Left kidney (tissue), 2 donors: ENCODE results near the gene ITPKC. TPM values are rescaled to one million over a fixed set of nuclear protein-coding genes. Genes with fewer than 3 reads are reported as not detected.
"Not testable (repeated sequence)": the region's sequence is repeated elsewhere in the genome, so short reads cannot be mapped to it uniquely, and the experiment has no call there.

Experiments
- DNase-seq: peaks from one replicate; pipeline ENCODE4 v3.0.0-alpha.2; 2013
- polyA plus RNA-seq: library from polyadenylated mRNA; unstranded; fragments of 120-200 nt; gene quantifications from one replicate; pipeline ENCODE4 v1.2.1, GENCODE V29; 2013; ENCODE audit not compliant: insufficient read length

Gene ITPKC
- polyA plus RNA-seq, 1 donor, result 11.5 TPM

- no peak for DNase-seq
Observed at GRCh38 chr19:40763526-40763925, 46.6 kb downstream of the ITPKC start.

DNA sequence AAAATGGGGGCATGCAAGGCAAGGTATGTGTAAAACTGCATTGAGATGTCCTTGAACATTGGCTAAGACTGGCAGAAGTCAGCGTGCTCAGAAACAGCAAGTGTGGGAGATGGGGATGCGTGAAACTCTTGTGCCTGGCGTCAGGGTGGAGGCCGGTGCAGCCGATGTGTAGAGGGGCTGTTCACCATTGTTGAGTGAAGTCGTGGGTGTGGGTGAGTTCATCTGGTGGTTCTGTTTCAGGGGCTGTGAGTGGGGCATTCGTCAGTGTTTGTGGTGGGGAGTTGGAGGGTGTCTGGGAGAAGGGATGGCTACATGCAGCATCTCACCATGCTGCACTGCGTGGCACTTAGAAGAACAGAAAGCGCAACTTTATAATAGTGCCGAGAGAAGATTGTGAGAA, 47.1 kb downstream of the ITPKC start:
- DNase-seq, result no peak

DNA sequence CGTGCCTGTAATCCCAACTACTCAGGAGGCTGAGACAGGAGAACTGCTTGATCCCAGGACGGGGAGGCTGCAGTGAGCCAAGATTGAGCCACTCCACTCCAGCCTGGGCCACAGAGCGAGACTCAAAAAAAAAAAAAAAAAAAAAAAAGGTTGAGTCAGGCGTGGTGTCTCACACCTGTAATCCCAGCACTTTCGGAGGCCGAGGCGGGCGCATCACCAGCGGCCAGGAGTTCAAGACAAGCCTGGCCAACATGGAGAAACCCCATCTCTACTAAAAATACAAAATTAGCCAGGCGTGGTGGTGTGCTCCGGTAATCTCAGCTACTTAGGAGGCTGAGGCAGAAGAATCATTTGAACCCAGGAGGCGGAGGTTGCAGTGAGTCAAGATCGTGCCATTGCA, 49.5 kb downstream of the ITPKC start:
- not testable (repeated sequence) for DNase-seq

DNA sequence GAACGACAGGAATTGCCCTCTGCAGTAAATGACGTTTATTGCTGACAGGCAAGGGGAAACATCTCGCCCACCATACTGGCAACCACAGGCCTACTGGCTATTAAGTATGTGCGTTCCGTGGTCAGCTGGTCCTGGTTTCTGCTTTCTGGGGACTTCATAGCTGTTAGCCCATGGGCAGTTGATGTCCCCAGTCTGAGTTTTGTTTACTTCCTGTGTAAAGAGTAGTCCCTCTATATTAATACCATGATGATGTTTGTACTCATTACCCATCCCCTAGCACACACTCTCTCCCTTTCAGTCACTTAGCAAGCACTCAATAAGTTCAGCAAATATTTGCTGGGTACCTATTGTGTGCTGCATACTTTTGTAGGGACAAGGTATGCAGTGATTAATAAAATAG, 52.0 kb downstream of the ITPKC start:
- no peak for DNase-seq

GRCh38 chr19:40771101-40771862, 54.4 kb downstream of the ITPKC start:
- not testable (repeated sequence) for DNase-seq

- no peak for DNase-seq
Observed at GRCh38 chr19:40774916-40775631, 58.2 kb downstream of the ITPKC start, which contains the start of gene MIA. TSS of gene MIA (plus strand) at chr19:40775521. CDS start at chr19:40775543, 22 bp downstream.

DNA sequence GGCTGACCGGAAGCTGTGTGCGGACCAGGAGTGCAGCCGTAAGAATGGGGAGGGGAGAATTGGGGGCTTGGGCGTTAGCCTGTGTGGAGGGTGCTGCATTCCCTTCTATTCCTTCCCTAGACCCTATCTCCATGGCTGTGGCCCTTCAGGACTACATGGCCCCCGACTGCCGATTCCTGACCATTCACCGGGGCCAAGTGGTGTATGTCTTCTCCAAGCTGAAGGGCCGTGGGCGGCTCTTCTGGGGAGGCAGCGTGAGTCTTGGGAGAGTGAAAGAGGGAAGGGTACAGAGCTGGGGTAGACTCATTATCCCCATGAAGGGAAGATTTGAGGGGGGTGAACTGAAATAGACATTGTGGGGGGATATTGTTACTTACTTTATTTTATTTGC, 58.7 kb downstream of the ITPKC start:
- no peak for DNase-seq

DNA sequence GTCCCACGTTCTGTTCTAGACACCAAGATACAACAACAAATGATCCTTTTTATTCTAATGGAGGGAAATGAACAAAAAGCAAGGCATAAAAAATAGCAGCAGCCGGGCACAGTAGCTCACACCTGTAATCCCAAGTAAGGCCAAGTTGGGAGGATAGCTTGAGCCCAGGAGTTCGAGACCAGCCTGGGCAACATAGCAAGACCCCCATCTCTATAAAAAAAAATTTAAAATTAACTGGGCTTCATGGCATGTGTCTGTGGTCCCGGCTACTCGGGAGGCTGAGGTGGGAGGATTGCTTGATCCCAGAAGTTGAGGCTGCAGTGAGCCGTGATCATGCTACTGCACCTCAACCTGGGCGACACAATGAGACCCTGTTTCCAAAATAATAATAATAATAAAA, 59.5 kb downstream of the ITPKC start:
- DNase-seq, result no peak

DNA sequence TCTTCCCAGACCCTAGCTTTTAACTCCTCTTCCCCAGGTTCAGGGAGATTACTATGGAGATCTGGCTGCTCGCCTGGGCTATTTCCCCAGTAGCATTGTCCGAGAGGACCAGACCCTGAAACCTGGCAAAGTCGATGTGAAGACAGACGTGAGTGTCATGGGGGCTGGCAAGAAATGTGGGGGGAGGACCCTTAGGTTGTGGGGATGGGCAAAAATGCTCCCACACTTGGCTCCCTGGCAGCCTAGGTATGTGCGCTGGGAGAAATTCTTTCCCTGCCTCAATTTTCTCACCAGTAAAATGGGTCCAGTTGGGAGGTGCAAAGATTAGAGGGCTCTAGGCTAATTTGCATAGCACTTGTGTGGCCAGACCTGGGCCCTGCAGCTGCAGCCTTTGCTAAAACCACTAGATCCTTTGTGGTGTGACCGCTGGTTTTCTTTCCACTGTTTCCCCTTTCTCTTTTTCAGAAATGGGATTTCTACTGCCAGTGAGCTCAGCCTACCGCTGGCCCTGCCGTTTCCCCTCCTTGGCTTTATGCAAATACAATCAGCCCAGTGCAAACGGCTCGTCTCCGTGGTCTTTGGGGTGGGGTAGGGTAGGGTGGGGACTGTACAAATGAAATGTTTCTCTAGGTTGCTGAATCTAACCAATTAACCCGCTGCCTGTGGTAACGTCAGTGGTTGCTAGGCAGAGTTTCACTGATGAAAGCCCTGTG, 60.2 kb downstream of the ITPKC start:
- peak; percentile 95 for DNase-seq

DNA sequence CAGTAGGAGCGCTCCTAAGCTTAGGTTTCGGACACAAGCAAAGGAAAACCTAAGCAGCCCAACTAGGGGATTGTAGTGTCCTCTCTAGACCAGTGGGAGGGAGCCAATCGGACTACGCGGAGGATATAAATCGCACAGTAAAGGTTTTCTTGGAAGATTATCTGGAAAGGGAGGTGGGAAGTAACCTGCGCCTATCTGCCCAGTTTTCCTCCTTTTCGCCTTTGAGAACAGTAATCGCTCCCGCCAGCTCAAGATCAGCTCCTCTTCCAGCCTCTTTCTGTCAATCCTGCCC, 60.7 kb downstream of the ITPKC start:
- DNase-seq, result no peak

DNA sequence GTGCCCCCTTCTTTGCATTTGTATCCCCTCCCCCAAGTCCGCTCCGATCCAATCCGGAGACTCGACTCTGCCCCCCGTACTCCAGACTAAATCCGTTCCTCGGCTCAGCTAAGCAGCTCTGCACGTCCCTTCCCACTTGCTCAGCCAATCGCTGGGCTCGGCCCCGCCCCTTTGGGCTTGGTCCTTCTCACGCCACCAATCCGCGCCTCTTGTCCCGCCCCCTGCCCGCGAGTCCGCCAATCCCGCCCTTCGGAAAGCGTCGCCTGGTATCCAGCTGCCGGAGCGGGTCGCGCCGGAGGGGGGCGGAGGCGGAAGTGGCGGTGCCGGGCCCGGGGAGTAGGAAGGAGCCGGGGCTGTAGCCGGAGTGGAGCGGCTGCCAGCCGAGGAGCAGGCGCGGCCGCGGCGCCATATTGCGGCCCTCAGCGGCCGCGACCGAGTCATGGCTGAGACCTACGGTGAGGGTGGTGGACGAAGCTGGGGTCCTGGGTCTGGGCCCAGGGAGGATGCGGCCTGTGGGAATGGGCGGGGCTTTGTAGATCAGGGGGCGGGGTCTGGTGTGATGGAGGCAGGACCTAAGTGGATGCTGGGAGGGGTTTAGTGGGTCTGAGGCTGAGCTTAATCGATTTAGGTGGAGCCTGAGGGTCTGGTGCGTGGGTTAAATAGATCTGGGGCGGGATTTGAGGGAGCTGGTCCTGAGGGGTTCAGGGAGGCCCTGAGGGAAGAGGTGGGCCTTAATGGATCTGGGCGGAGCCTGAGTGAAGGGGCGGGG, 61.2 kb downstream of the ITPKC start, which contains the start of gene RAB4B:
TSS of gene RAB4B (plus strand) at position 311 of the 769 bp plus-strand sequence. CDS start at position 440, 129 bp downstream.
- peak; percentile 100 for DNase-seq

GRCh38 chr19:40778706-40779284, 61.9 kb downstream of the ITPKC start:
- no peak for DNase-seq

DNA sequence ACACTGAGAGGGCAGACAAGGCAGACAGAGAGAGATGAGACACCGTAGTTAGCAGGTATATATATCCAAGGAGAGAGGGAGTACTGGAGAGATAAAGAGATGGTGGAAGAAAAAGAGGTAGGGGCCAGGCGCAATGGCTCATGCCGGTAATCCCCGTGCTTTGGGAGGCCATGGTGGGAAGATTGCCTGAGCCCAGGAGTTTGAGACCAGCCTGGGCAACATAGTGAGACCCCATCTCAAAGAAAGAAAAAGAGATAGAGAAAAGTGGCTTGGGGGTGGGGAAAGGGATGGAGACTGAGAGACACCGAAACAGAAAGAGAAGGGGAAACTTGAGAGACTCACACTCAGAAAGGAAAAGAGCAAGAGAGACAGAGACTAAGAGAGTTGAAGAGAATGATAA, 63.7 kb downstream of the ITPKC start:
- no peak for DNase-seq

DNA sequence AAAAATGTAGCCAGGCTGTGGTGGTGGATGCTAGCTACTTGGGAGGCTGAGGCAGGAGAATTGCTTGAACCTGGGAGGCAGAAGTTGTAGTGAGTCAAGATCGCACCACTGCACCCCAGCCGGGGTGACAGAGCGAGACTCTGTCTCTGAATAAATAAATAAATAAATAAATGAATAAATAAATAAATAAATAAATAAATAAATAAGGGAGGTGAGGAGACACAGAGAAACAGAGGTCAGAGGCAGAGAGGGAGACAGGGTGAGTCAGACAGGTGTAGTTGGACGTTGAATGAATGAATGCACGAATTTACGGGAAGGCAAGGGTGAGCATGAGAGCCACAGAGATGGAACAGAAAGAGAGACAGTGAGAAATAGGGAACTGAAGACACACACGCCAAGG, 64.2 kb downstream of the ITPKC start:
- no peak for DNase-seq

DNA sequence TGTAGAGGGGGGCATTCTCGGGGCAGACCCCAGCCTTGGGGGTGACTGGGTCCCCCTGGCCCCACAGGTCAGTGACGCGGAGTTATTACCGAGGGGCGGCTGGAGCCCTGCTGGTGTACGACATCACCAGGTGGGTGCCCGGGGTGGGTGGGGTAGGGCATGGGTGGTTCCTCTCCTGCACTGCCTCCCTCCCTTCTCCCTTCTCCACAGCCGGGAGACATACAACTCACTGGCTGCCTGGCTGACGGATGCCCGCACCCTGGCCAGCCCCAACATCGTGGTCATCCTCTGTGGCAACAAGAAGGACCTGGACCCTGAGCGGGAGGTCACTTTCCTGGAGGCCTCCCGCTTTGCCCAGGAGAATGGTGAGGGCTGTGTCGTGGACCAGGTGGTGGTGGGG, 66.8 kb downstream of the ITPKC start:
- DNase-seq, result no peak

GRCh38 chr19:40784146-40784545, 67.2 kb downstream of the ITPKC start:
- not testable (repeated sequence) for DNase-seq

GRCh38 chr19:40785526-40785925, 68.6 kb downstream of the ITPKC start:
- no peak for DNase-seq

- no peak for DNase-seq
Observed at GRCh38 chr19:40786060-40787037, 69.4 kb downstream of the ITPKC start.
